Trophoblast cell (in vitro differentiated cells and primary cell): ENCODE measurements around the gene IL36RN.
A peak's percentile ranks its signal among the peaks of the same experiment; 100 is the strongest.

Experiments
- DNase-seq, 2 donors: peaks; one replicate each; pipeline ENCODE4 v3.0.0-alpha.2; 2016
- H2AFZ ChIP-seq: 2 replicates; pipeline ENCODE4 v1.6.1; 2013; ENCODE audit warnings: low read length, moderate library complexity, mild to moderate bottlenecking; ENCODE audit not compliant: insufficient read depth, poor library complexity
- H2AK5ac ChIP-seq: 2 replicates; pipeline ENCODE4 v1.6.1; 2013; ENCODE audit warnings: mild to moderate bottlenecking, low read length
- H2BK120ac ChIP-seq: 2 replicates; pipeline ENCODE4 v1.6.1; 2013; ENCODE audit warnings: low read length, mild to moderate bottlenecking, moderate library complexity; ENCODE audit not compliant: insufficient read depth, poor library complexity
- H2BK12ac ChIP-seq: 2 replicates; pipeline ENCODE4 v1.6.1; 2013; ENCODE audit warnings: mild to moderate bottlenecking, low read length, moderate library complexity
- H2BK5ac ChIP-seq: 2 replicates; pipeline ENCODE4 v1.6.1; 2013; ENCODE audit warnings: low read length, low read depth, moderate library complexity, mild to moderate bottlenecking; ENCODE audit not compliant: poor library complexity
- H3K14ac ChIP-seq: 2 replicates; pipeline ENCODE4 v1.6.1; 2013; ENCODE audit warnings: mild to moderate bottlenecking, low read length
- H3K18ac ChIP-seq: 2 replicates; pipeline ENCODE4 v1.6.1; 2013; ENCODE audit warnings: mild to moderate bottlenecking, low read length
- H3K23ac ChIP-seq: 2 replicates; pipeline ENCODE4 v1.6.1; 2013; ENCODE audit warnings: low read length
- H3K27ac ChIP-seq: 2 replicates; pipeline ENCODE4 v1.5.1; 2013; ENCODE audit warnings: low read depth, mild to moderate bottlenecking, inconsistent platforms, low read length, moderate library complexity
- H3K27me3 ChIP-seq: 2 replicates; pipeline ENCODE4 v1.6.1; 2013; ENCODE audit warnings: inconsistent platforms, mild to moderate bottlenecking, low read length, moderate library complexity; ENCODE audit not compliant: insufficient read depth
- H3K36me3 ChIP-seq, 2 experiments: 1 replicate in 1 of 2; 2 replicates in 1 of 2; pipeline ENCODE4 v1.6.1; 2013; ENCODE audit warnings: low read length in 2 of 2, mild to moderate bottlenecking in 2 of 2, moderate library complexity in 1 of 2; ENCODE audit not compliant: insufficient read depth in 2 of 2, control insufficient read depth in 1 of 2
- H3K4ac ChIP-seq: 2 replicates; pipeline ENCODE4 v1.6.1; 2013; ENCODE audit warnings: low read depth, mild to moderate bottlenecking, low read length, moderate library complexity
- H3K4me1 ChIP-seq, 2 experiments: 1 replicate in 1 of 2; 2 replicates in 1 of 2; pipeline ENCODE4 v1.6.1; 2013; ENCODE audit warnings: low read length in 2 of 2, mild to moderate bottlenecking in 2 of 2, moderate library complexity in 1 of 2; ENCODE audit not compliant: insufficient read depth in 2 of 2, control insufficient read depth in 1 of 2
- H3K4me2 ChIP-seq: 2 replicates; pipeline ENCODE4 v1.6.1; 2013; ENCODE audit warnings: inconsistent platforms, mild to moderate bottlenecking, low read length, moderate library complexity
- H3K4me3 ChIP-seq: 2 replicates; pipeline ENCODE4 v1.5.1; 2013; ENCODE audit warnings: mild to moderate bottlenecking, low read depth, low read length, inconsistent platforms
- H3K79me1 ChIP-seq: one replicate; pipeline ENCODE4 v1.6.1; 2013; ENCODE audit warnings: low read length
- H3K79me2 ChIP-seq: 2 replicates; pipeline ENCODE4 v1.6.1; 2013; ENCODE audit warnings: low read length, mild to moderate bottlenecking; ENCODE audit not compliant: control insufficient read depth, insufficient read depth, poor library complexity
- H3K9ac ChIP-seq: 2 replicates; pipeline ENCODE4 v1.6.1; 2013; ENCODE audit warnings: mild to moderate bottlenecking, low read length
- H3K9me3 ChIP-seq: 2 replicates; pipeline ENCODE4 v1.6.1; 2013; ENCODE audit warnings: low read depth, mild to moderate bottlenecking, control low read depth, inconsistent platforms, low read length; ENCODE audit not compliant: insufficient read depth
- H4K12ac ChIP-seq: 2 replicates; pipeline ENCODE4 v1.6.1; 2013; ENCODE audit warnings: low read depth, mild to moderate bottlenecking, low read length, moderate library complexity
- H4K8ac ChIP-seq: 2 replicates; pipeline ENCODE4 v1.6.1; 2013; ENCODE audit warnings: low read depth, mild to moderate bottlenecking, low read length, moderate library complexity
- H4K91ac ChIP-seq: one replicate; pipeline ENCODE4 v1.6.1; 2013; ENCODE audit warnings: low read depth, mild to moderate bottlenecking, low read length, moderate library complexity
- WGBS: extraction: QIAGEN DNeasy Blood & Tissue Kit; methylation state at CpG from one replicate; pipeline ENCODE4 v1.1.7; 2013; ENCODE audit warnings: missing lambda C conversion rate; ENCODE audit not compliant: insufficient read length, insufficient coverage; ENCODE audit errors: extremely low coverage; 5-methylcytosine and 5-hydroxymethylcytosine counted together

Gene IL36RN

DNA sequence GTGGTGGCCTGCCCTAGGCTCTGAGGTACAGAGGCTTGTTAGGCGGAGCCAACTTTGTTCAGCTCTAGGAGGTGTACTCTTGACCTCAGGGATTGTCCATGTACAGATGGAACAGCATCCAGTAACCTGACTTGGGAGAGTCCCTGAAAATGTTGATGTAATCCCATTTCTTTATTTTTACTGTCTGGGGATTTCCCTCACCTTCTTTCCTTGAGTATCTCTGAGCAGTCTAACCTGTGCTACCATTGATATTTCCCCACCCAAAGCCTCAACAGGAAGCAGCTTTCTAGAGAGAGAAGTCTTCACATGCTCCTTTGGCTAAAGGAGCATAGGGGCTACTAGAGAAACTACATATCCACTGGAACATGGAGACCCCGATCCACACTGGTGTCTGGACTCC, 43.3 kb upstream of the IL36RN start:
- Histone ChIP-seq H3K9me3 (peaks cover 2% of the 10 kb centered on the region), H3K23ac (no peak overlapping the region), H4K8ac (no peak overlapping the region), H3K79me1 (no peaks in the 10 kb centered on the region), H4K91ac (no peak overlapping the region), H2BK12ac (no peak overlapping the region), H3K79me2 (no peaks in the 10 kb centered on the region), H2BK120ac (no peak overlapping the region), H2AFZ (no peak overlapping the region), H2BK5ac (no peak overlapping the region), H3K4me3 (no peak overlapping the region), H3K36me3 (no peaks in the 10 kb centered on the region), H3K9ac (no peak overlapping the region), H3K27ac (no peak overlapping the region), H3K4ac (no peak overlapping the region), H3K14ac (no peak overlapping the region), H4K12ac (no peak overlapping the region), H3K4me1 (no peaks in the 10 kb centered on the region), H2AK5ac (no peak overlapping the region), H3K4me2 (no peak overlapping the region), H3K18ac (no peak overlapping the region), H3K27me3 (no peaks in the 10 kb centered on the region)
- DNase-seq, result no peak
- WGBS, result no CpG with 5 or more reads among the region's 2 CpGs

DNA sequence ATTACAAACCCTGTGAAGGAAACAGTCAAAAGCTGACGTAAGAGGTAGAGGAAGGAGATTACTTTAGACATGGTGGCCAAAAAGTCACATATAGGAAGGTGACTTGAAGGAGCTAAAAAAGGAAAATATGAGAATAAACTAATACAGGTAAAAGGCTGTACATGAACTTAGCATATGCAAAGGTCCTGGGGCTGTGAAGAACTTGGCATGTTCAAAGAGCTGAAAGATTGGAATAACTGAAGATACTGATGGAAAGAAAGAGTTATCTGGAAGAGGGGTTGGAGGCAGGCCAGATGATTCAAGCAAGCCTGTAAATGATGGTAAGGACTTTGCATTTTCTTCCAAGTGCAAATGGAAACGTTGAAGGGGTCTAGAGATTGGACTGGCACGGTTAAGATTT, 40.5 kb upstream of the IL36RN start:
- Histone ChIP-seq H2BK5ac (no peak overlapping the region), H3K27ac (no peak overlapping the region), H3K9me3 (peaks cover 2% of the 10 kb centered on the region), H3K4me2 (no peak overlapping the region), H3K27me3 (no peaks in the 10 kb centered on the region), H2BK120ac (no peak overlapping the region), H2BK12ac (no peak overlapping the region), H2AFZ (no peak overlapping the region), H3K18ac (no peak overlapping the region), H3K4me3 (no peak overlapping the region), H3K9ac (no peak overlapping the region), H3K79me2 (no peaks in the 10 kb centered on the region), H3K4ac (no peak overlapping the region), H3K14ac (no peak overlapping the region), H2AK5ac (no peak overlapping the region), H4K8ac (no peak overlapping the region), H3K36me3 (no peaks in the 10 kb centered on the region), H3K23ac (no peak overlapping the region), H4K91ac (no peak overlapping the region), H3K4me1 (no peaks in the 10 kb centered on the region), H4K12ac (no peak overlapping the region), H3K79me1 (no peaks in the 10 kb centered on the region)
- WGBS, result no CpG with 5 or more reads among the region's 3 CpGs
- no peak for DNase-seq

- no peaks in the 10 kb centered on the region for H3K27me3 ChIP-seq
- H3K9ac ChIP-seq, result no peak overlapping the region
- no peak overlapping the region for H2BK12ac ChIP-seq
- H3K79me1 ChIP-seq, result no peaks in the 10 kb centered on the region
- no peak overlapping the region for H4K8ac ChIP-seq
- no peaks in the 10 kb centered on the region for H3K9me3 ChIP-seq
- no peak overlapping the region for H3K27ac ChIP-seq
- H2AK5ac ChIP-seq, result no peak overlapping the region
- no peak overlapping the region for H2BK5ac ChIP-seq
- H3K18ac ChIP-seq, result no peak overlapping the region
- no peaks in the 10 kb centered on the region for H3K36me3 ChIP-seq
- H2AFZ ChIP-seq, result no peak overlapping the region
- H3K4ac ChIP-seq, result no peak overlapping the region
- no peak overlapping the region for H3K14ac ChIP-seq
- H3K4me2 ChIP-seq, result no peak overlapping the region
- no peak overlapping the region for H3K23ac ChIP-seq
- H2BK120ac ChIP-seq, result no peak overlapping the region
- H3K4me1 ChIP-seq, result no peaks in the 10 kb centered on the region
- H4K12ac ChIP-seq, result no peak overlapping the region
- WGBS, result 100% methylated on average over 2 of the region's 4 CpGs
- H4K91ac ChIP-seq, result no peak overlapping the region
- no peaks in the 10 kb centered on the region for H3K79me2 ChIP-seq
- DNase-seq, result no peak
- no peak overlapping the region for H3K4me3 ChIP-seq
Observed at GRCh38 chr2:113021312-113021711, 37.7 kb upstream of the IL36RN start.

GRCh38 chr2:113024764-113025163, 34.2 kb upstream of the IL36RN start:
- Histone ChIP-seq H4K91ac (no peak overlapping the region), H3K27ac (no peak overlapping the region), H4K8ac (no peak overlapping the region), H3K23ac (no peak overlapping the region), H3K4me3 (no peak overlapping the region), H3K9ac (no peak overlapping the region), H3K18ac (no peak overlapping the region), H3K9me3 (no peaks in the 10 kb centered on the region), H2AK5ac (no peak overlapping the region), H3K36me3 (no peaks in the 10 kb centered on the region), H3K4ac (no peak overlapping the region), H3K27me3 (no peaks in the 10 kb centered on the region), H3K79me1 (no peaks in the 10 kb centered on the region), H3K4me2 (no peak overlapping the region), H3K79me2 (no peaks in the 10 kb centered on the region), H4K12ac (no peak overlapping the region), H2BK120ac (no peak overlapping the region), H2BK5ac (no peak overlapping the region), H3K4me1 (no peaks in the 10 kb centered on the region), H3K14ac (no peak overlapping the region), H2AFZ (no peak overlapping the region), H2BK12ac (no peak overlapping the region)
- peak; percentile 12 to 64 for DNase-seq
- whole genome bisulfite sequencing, result no CpG with 5 or more reads among the region's 2 CpGs
